Panc1 (cell line): Measurements from ENCODE around the gene OR1I1. TPM values are rescaled to one million over a fixed set of nuclear protein-coding genes. Genes with fewer than 3 reads are reported as not detected.

Source experiments
- ATAC-seq: fragments of 200-7000 bp; cut with Tn5 transposase; 2 replicates; pipeline ENCODE4 v1.9.1; 2020; ENCODE audit warnings: mild to moderate bottlenecking, moderate library complexity
- Bru-seq: library from RNA; stranded (reverse); fragments of 400-500 nt; gene quantifications from one replicate; lab custom pipeline; 2021; lab: Mats Ljungman, UMichigan
- BruChase-seq, 2 experiments: library from RNA; stranded (reverse); fragments of 400-500 nt; gene quantifications; one replicate each; lab custom pipeline; 2021; lab: Mats Ljungman, UMichigan
- BruUV-seq: library from RNA; stranded (reverse); fragments of 400-500 nt; replicated peaks from 2 replicates; lab custom pipeline; 2021; lab: Mats Ljungman, UMichigan
- CTCF ChIA-PET: fragments of 300-600 bp; sonication (Branson Sonifier 250); formaldehyde crosslinking; loops from one replicate; lab custom pipeline; 2022; ENCODE audit warnings: antibody characterized with exemption; lab: Charles Lee
- POLR2A ChIA-PET: fragments of 300-600 bp; sonication (Branson Sonifier 250); formaldehyde crosslinking; loops from one replicate; lab custom pipeline; 2022; ENCODE audit warnings: antibody characterized with exemption; lab: Charles Lee
- DNase-seq: peaks from one replicate; pipeline ENCODE4 v3.0.0-alpha.2; 2010; ENCODE audit warnings: low read depth, low spot score
- H3K27ac ChIP-seq: 2 replicates; pipeline ENCODE4 v1.5.1; 2011; ENCODE audit warnings: mild to moderate bottlenecking, low read length, inconsistent platforms
- H3K27me3 ChIP-seq: fragments of 200-500 bp; sonication (Bioruptor generic); 2 replicates; pipeline ENCODE4 v1.6.0; 2014; ENCODE audit warnings: low read length, inconsistent platforms; ENCODE audit not compliant: control insufficient read depth, insufficient read depth
- H3K36me3 ChIP-seq: fragments of 200-500 bp; sonication (Bioruptor generic); 2 replicates; pipeline ENCODE4 v1.5.1; 2014; ENCODE audit warnings: inconsistent platforms, mild to moderate bottlenecking, low read length, moderate library complexity; ENCODE audit not compliant: control insufficient read depth, insufficient read depth
- H3K4me1 ChIP-seq: 2 replicates; pipeline ENCODE4 v1.5.1; 2011; ENCODE audit warnings: inconsistent platforms, mild to moderate bottlenecking, low read length, moderate library complexity; ENCODE audit not compliant: control insufficient read depth, insufficient read depth
- H3K4me3 ChIP-seq, 2 experiments: 2 replicates each; pipeline ENCODE4 v1.5.1; 2011 to 2012; ENCODE audit warnings: low read depth in 2 of 2, low read length in 2 of 2, mild to moderate bottlenecking in 2 of 2, inconsistent platforms in 1 of 2, moderate library complexity in 1 of 2
- H3K9me3 ChIP-seq: fragments of 200-500 bp; sonication (Bioruptor generic); 2 replicates; pipeline ENCODE4 v1.5.1; 2014; ENCODE audit warnings: low read depth, mild to moderate bottlenecking, inconsistent platforms, low read length, moderate library complexity; ENCODE audit not compliant: control insufficient read depth, insufficient read depth
- CTCF ChIP-seq: fragments of 450-650 bp; IDR thresholded peaks from 2 replicates; pipeline ENCODE4 v1.5.1; 2017; ENCODE audit warnings: mild to moderate bottlenecking
- POLR2AphosphoS5 ChIP-seq: IDR thresholded peaks from 2 replicates; pipeline ENCODE4 v1.6.1; 2012; ENCODE audit warnings: mild to moderate bottlenecking, low read depth, low read length, moderate library complexity
- SIN3A ChIP-seq: IDR thresholded peaks from 2 replicates; pipeline ENCODE4 v1.6.1; 2012; ENCODE audit warnings: low read depth, mild to moderate bottlenecking, low read length, moderate library complexity, borderline replicate concordance; ENCODE audit not compliant: insufficient read depth
- TCF7L2 ChIP-seq: IDR thresholded peaks from 2 replicates; pipeline ENCODE4 v1.6.1; 2011; ENCODE audit warnings: mild to moderate bottlenecking, low read depth, low read length, inconsistent platforms
- in situ Hi-C: cut with HindIII; loops from 2 replicates; pipeline ENCODE4 v1.10.0; 2016; ENCODE audit warnings: low sequenced_read_pairs, low pct_unique_long_range_greater_than_20kb
- intact Hi-C: fragments of 100-400 bp; cut with micrococcal nuclease; formaldehyde crosslinking; loops from one replicate; pipeline ENCODE4 v1.10.0; 2022; ENCODE audit not compliant: unreplicated experiment
- long read RNA-seq: library from polyadenylated mRNA; unstranded; transcript quantifications from one replicate; pipeline ENCODE4 v2.0.0, GENCODE V29; 2021; ENCODE audit not compliant: unreplicated experiment
- polyA plus RNA-seq: library from polyadenylated mRNA; unstranded; fragments of >200 nt; gene quantifications from one replicate; pipeline ENCODE4 v1.2.1, GENCODE V29; 2012; ENCODE audit warnings: missing spikeins; ENCODE audit not compliant: insufficient read length
- total RNA-seq: library from RNA; stranded (reverse); gene quantifications from one replicate; pipeline ENCODE4 v1.2.1, GENCODE V29; 2021; ENCODE audit not compliant: unreplicated experiment
- TF ChIP-seq, protein P1 (sequence below), 2 experiments: IDR thresholded peaks; 2 replicates each; pipeline ENCODE4 v1.6.1; 2011 to 2012; ENCODE audit warnings: low read depth in 2 of 2, control low read depth in 1 of 2, low read length in 1 of 2, mild to moderate bottlenecking in 1 of 2, moderate library complexity in 1 of 2; ENCODE audit not compliant: insufficient read depth in 1 of 2

Gene OR1I1, protein sequence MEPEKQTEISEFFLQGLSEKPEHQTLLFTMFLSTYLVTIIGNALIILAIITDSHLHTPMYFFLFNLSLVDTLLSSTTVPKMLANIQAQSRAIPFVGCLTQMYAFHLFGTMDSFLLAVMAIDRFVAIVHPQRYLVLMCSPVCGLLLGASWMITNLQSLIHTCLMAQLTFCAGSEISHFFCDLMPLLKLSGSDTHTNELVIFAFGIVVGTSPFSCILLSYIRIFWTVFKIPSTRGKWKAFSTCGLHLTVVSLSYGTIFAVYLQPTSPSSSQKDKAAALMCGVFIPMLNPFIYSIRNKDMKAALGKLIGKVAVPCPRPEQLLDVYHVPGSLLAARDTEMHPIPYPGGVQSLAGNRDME
- total RNA-seq: not detected
- not detected for polyA plus RNA-seq
- not detected for Bru-seq, nascent RNA
- not detected for BruChase-seq, experiment 1, labeled RNA remaining after a 2-hour chase
- not detected for BruChase-seq, experiment 2, labeled RNA remaining after a 6-hour chase
- long read RNA-seq: 0 reads

- Histone ChIP-seq H3K36me3 (no peaks in the 10 kb centered on the region), H3K27me3 (no peaks in the 10 kb centered on the region), H3K9me3 (no peaks in the 10 kb centered on the region), H3K4me3 (no peak within 1 kb of the TSS), H3K4me1 (no peaks in the 10 kb centered on the region), H3K27ac (no peak within 1 kb of the TSS)
- in situ Hi-C loops (no loop called here), intact Hi-C loops (no loop called here)
- no peak for TF ChIP-seq POLR2AphosphoS5
- TF ChIP-seq TCF7L2: no peak
- TF ChIP-seq, protein P1, sequence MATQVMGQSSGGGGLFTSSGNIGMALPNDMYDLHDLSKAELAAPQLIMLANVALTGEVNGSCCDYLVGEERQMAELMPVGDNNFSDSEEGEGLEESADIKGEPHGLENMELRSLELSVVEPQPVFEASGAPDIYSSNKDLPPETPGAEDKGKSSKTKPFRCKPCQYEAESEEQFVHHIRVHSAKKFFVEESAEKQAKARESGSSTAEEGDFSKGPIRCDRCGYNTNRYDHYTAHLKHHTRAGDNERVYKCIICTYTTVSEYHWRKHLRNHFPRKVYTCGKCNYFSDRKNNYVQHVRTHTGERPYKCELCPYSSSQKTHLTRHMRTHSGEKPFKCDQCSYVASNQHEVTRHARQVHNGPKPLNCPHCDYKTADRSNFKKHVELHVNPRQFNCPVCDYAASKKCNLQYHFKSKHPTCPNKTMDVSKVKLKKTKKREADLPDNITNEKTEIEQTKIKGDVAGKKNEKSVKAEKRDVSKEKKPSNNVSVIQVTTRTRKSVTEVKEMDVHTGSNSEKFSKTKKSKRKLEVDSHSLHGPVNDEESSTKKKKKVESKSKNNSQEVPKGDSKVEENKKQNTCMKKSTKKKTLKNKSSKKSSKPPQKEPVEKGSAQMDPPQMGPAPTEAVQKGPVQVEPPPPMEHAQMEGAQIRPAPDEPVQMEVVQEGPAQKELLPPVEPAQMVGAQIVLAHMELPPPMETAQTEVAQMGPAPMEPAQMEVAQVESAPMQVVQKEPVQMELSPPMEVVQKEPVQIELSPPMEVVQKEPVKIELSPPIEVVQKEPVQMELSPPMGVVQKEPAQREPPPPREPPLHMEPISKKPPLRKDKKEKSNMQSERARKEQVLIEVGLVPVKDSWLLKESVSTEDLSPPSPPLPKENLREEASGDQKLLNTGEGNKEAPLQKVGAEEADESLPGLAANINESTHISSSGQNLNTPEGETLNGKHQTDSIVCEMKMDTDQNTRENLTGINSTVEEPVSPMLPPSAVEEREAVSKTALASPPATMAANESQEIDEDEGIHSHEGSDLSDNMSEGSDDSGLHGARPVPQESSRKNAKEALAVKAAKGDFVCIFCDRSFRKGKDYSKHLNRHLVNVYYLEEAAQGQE (IDR thresholded peaks at IDR 0.05; ENCODE audit: insufficient read depth in 1 of 2, low read depth in 2 of 2, low read length in 1 of 2): no peak
- no peak for TF ChIP-seq SIN3A
- TF ChIP-seq CTCF: no peak
- ChIA-PET POLR2A (no interaction called here), CTCF (interaction anchor here (0.6 kb wide), 2 partner anchors 138 to 191 kb away, joined by 3 to 6 read pairs; no protein-coding TSS in a partner anchor)
- no peak for ATAC-seq
- BruUV-seq: no TSS peak
- DNase-seq: no peak
These were observed at the start of gene OR1I1 for GRCh38 chr19:15081911-15082310. OR1I1 (plus strand) TSS chr19:15082211; CDS start chr19:15087066, 4,855 bp downstream.

DNA sequence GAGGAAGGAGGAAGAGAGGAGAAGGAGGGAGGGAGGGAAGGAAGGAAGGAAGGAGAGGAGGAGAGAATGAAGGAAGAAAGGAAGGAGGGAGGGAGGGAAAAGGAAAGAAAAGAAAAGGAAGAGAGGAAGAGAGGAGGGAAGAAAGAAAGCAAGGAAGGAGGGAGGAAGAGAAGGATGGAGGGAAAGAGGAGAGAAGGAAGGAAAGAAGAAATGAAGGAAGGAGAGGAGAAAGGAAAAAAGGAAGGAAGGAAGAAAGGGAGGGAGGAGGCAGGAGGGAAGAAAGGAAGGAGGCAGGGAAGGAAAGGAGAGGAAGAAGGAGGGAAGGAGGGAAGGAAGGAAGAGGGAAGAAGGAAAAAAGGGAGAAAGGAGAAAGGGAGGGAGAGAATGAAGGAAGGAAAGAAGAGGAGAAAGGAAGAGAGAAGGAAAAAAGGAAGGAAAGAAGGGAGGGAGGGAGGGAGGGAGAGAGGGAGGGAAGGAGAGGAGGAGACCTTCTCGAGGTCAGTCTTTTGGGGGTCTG is 46.2 kb upstream of the OR1I1 start:
- no peak overlapping the region for H3K27ac ChIP-seq
- DNase-seq (no peak), ATAC-seq (no peak)
- H3K4me3 ChIP-seq: no peak overlapping the region
- H3K4me1 ChIP-seq: 0 out of 2 replicates have a peak, but pooled peaks cover 4% of the 10 kb centered on the region
- no peaks in the 10 kb centered on the region for H3K36me3 ChIP-seq
- CTCF ChIA-PET: interaction anchor here (0.6 to 0.7 kb wide), 2 partner anchors 9 to 691 kb away, joined by 5 to 7 read pairs; no protein-coding TSS in a partner anchor
- in situ Hi-C loops (no loop called here), intact Hi-C loops (no loop called here)
- POLR2A ChIA-PET: no interaction called here
- no peaks in the 10 kb centered on the region for H3K27me3 ChIP-seq
- H3K9me3 ChIP-seq: no peaks in the 10 kb centered on the region
- no TSS peak for BruUV-seq
- no peak for TF ChIP-seq TCF7L2
- TF ChIP-seq CTCF: no peak
- TF ChIP-seq, protein P1 (IDR thresholded peaks at IDR 0.05; ENCODE audit: insufficient read depth in 1 of 2, low read depth in 2 of 2, low read length in 1 of 2): no peak
